ENCODE results near the gene LRRC71.
"Not testable (repeated sequence)": the region's sequence is repeated elsewhere in the genome, so short reads cannot be mapped to it uniquely, and the experiment has no call there.

LRRC71 gene

DNA sequence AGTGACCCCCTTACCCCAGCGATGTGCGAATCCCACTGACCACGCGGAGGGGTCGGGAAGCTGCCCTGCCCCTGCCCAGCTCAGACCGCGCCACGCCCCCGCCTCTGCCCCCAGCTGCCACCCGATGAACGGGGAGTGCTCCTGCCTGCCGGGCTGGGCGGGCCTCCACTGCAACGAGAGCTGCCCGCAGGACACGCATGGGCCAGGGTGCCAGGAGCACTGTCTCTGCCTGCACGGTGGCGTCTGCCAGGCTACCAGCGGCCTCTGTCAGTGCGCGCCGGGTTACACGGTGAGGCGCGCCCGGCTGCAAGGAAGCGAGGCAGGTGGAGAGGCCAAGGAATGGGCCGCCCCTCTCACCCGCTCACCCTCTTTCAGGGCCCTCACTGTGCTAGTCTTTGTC, 11.9 kb upstream of the LRRC71 start:
- DNase-seq: no peak

DNA sequence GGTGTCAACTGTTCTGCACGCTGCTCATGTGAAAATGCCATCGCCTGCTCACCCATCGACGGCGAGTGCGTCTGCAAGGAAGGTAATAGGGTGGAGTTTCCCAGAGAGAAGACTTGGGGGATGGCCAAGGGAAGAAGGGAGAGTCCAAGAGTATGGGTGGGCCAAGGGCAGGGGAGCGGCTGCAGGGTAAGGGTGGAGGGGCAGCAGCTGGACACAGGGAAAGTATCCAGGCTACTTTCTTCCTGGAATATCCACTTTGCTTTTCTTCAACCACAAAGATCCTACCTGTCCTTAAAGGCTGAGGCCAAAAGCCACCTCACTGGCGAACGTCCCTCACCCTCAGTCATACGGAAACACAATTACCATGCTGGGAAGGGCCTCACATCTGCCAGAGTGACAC, 11.5 kb upstream of the LRRC71 start:
- DNase-seq: no peak

DNA sequence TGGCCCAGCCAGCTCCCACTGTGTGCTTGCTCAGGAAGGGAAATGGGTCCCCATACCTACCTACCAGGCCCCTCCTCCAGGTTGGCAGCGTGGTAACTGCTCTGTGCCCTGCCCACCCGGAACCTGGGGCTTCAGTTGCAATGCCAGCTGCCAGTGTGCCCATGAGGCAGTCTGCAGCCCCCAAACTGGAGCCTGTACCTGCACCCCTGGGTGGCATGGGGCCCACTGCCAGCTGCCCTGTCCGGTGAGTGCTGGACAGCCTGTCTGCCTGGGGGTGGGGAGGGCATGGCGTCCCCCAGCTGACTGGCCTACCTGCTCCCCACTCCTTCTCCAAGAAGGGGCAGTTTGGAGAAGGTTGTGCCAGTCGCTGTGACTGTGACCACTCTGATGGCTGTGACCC, 10.8 kb upstream of the LRRC71 start:
- DNase-seq: no peak

DNA sequence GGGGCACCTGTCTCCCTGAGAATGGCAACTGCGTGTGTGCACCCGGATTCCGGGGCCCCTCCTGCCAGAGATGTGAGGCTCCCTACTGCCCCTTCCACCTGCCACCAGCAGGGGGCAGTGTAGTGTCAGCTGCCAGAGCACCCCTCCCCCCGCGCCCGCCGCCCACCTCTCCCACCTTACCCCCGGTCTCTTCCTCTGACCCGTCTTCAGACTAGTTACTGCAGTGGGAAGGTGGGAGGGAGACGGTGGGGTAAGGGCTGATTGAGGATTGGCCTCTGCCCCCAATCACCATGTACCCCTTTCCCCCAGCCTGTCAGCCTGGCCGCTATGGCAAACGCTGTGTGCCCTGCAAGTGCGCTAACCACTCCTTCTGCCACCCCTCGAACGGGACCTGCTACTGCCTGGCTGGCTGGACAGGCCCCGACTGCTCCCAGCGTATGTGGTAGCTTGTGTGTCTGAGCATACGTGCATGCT, 10.1 kb upstream of the LRRC71 start:
- DNase-seq: no peak

DNA sequence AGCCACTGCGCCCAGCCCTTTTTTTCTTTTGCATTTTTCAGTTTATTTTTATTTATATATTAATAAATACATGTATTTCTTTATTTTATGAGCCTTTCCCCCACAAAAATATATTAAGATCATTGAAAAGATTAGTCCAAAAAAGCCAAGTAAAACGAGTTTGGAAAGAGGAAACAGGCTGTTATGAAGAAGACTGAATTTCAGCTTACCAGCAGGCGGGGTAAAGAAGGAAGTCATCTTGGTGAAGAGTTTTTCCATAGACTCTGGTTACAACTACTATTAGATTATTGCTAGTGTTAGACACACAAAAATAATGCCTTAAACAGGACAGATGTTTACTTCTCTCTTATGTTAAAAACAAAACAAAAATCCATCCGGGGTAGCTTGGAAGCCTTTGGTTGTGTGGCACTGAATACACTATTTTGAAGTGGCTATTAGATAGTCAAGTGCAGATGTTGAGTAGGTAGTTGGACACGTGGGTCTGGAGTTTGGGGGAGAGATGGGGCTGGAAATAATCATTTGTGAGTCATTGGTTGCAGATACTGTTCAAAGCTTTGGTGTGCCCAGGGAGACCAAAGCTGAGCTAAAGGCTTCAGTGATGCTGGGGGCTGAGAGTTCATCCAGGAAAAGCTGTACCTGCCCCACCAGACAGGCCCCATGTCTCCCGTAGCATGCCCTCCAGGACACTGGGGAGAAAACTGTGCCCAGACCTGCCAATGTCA, 8.7 kb upstream of the LRRC71 start:
- DNase-seq: no peak

DNA sequence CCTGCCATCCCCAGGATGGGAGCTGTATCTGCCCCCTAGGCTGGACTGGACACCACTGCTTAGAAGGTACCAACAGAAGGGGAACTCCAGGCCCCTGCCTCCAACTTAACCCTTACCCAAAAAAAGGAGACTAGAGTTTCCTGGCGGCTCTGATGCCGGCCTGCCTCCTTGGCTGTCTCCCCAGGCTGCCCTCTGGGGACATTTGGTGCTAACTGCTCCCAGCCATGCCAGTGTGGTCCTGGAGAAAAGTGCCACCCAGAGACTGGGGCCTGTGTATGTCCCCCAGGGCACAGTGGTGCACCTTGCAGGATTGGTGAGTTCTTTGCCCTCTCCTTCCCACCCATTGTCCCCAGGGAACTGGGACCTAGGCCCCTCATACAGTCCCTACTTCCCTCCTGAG, 8.1 kb upstream of the LRRC71 start:
- DNase-seq: no peak

DNA sequence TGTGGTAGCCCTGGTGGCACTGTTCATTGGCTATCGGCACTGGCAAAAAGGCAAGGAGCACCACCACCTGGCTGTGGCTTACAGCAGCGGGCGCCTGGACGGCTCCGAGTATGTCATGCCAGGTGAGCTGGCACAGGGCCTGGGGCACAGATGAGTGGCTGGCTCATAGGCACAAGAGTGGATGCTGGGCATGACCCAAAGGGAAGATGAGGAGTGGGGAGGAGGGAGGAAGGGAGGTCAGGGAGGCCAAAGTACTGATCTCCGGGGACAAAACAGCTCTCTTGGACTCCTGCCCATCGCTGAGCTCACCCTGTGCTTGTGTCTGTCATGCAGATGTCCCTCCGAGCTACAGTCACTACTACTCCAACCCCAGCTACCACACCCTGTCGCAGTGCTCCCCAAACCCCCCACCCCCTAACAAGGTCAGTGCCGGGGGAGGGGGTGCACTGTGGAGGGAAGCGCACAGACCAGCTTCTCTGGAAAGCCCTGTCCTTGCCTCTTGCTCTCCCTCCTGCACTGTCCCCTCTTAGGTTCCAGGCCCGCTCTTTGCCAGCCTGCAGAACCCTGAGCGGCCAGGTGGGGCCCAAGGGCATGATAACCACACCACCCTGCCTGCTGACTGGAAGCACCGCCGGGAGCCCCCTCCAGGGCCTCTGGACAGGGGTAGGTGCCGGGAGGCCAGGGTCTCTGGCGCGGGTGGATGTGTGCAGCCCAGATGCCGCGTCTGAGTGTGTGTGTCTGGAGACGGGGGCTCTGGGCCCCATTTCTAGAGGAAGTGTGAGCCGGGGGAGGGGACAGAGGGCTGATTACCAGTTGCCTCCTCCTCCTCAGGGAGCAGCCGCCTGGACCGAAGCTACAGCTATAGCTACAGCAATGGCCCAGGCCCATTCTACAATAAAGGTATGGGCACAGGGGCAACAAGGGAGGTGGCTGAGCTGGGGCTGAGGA, 7.3 kb upstream of the LRRC71 start:
- no peak for DNase-seq

DNA sequence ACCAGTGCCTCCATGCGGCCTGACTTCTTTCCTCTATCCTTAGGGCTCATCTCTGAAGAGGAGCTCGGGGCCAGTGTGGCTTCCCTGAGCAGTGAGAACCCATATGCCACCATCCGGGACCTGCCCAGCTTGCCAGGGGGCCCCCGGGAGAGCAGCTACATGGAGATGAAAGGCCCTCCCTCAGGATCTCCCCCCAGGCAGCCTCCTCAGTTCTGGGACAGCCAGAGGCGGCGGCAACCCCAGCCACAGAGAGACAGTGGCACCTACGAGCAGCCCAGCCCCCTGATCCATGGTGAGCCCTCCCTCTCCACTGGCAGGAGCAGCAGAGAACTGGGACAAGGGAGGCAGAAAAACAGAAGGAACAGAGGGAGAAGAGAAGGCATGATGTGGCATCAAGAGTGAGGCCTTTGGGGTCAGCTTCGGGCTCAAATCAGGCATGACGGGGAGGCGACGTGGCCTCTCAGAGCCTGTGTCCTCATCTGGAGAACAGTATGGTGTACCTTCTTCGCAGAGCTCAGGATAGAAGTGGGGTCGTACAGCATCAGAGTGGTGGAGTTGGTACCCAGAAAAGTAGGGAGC, 6.5 kb upstream of the LRRC71 start:
- DNase-seq: no peak

DNA sequence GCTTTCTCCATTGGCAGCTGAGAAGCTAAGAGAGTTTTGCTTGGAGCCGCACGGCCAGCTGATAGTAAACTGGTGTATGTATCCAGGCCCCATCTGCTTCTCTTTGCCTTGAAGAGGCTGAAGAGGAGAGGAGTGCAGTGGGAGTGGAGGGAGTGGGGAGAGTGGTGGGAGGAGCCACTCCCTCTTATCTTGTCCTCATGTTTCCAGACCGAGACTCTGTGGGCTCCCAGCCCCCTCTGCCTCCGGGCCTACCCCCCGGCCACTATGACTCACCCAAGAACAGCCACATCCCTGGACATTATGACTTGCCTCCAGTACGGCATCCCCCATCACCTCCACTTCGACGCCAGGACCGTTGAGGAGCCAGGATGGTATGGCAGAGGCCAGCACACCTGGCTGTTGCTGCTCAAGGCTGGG, 6.0 kb upstream of the LRRC71 start:
- DNase-seq: no peak

DNA sequence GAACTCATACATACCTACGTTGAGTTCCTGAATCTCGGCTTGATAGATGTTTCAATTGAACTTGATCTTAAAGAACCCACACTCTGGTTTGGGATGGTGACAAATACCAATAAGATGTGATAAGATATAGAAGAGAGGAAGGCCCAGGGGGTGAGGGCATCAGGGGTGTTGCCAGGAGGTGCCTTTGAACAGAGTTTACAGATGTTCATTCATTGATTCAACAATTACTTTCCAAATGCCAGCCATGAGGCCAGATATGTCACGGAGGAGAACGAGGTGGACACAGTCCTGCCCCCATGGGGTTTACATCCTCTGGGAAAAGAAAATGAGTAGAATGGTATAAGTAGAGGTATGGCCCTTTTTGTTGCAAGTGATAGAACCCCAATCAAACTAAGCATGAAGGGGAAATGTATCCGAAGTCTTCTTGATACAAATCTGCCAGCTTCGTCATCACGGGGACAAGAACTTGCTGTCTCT, 659 bp downstream of the LRRC71 start:
- no peak for DNase-seq

DNA sequence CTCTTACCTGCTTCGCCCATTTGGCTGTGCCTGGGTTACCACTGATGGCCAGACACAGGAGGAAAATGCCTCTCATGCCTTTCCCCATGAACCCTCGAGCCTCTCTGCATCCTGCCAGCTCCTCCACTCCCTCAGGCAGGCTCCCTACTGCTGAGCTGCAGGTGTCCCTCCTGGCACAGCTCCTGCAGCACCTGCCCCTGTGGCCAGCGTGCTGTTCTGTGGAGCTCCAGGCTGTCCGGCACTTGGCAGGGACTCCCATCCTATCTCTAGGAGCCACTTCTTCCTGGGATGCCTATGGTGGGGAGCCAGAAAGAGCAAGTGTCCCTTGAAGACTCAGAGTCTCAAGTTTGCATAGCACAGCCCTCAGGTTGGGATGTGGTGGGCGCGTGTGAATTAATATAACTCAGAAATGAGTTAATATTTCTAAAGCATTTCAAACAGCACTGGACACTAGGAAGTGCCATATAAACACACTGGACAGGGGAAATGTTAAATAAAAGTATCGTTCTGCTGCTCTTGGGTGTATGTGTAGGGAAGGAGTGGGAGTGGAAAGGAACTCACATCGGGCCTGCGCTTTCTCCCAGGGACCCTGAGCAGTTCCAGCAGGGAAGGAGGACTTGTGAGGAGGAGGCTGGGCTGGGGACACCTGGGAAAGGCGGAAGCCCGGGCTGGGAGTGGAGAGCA, 2.7 kb downstream of the LRRC71 start:
- DNase-seq: no peak

DNA sequence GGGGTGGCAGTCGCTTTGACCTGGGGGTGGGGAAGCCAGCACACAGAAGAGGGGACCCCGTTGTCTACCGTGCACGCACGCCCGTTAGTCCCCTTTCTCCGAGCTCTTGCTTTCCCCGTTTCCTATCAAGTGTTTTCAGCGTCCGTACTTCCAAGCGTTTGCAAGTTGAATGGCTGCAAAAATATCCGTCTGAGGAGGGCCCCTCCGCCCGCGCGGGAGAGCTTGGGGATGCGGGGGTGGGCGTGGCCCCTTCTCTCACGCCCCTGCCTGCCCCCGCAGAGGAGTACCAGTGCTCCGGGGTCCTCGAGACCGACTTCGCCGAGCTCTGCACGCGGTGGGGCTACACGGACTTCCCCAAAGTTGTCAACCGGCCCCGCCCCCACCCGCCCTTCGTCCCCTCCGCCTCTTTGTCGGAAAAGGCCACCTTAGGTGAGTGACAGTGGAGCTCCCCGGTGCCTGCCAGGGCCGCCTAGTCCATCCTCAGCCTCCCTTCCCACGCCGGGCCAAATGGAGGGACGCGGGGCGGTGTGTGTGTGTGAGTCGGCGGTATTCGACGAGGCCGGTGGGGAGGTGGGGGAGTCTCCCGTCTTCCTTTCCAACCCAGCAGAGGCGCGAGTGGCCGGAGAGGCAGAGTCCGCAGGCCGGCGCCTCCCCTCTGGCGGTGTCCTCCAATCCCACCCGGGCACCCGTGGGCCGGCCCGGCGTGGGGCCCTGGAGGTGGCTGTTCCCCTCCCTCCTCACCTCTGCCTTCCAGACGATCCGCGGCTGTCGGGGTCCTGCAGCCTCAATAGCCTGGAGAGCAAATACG, 3.4 kb downstream of the LRRC71 start:
- DNase-seq: no peak

DNA sequence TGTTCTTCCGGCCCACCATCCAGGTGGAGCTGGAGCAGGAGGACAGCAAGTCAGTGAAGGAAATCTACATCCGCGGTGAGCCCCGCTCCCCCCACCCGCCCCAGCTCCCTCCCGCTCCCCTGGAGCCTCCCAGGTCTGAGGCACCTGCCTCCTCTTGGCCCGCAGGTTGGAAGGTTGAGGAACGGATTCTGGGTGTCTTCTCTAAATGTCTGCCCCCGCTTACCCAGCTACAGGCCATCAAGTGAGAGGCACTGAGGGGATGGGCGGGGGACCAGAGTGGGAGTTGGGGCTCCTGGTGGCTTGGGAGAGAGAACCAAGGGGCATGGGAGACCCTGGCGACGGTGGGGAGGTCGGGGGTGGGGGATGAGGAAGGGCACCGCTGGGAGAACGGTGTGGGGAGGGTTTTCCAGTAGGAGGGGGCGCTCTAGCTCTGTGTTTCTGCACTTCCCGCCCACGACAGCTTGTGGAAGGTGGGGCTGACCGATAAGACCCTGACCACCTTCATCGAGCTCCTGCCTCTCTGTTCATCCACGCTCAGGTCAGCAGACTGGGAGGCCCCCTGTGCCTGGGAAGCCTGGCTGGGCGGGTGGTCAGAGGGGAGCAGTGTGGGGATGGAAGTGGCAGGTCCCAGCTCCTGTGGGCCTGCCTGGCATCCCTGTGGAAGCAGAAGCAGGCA, 4.2 kb downstream of the LRRC71 start:
- DNase-seq: no peak

DNA sequence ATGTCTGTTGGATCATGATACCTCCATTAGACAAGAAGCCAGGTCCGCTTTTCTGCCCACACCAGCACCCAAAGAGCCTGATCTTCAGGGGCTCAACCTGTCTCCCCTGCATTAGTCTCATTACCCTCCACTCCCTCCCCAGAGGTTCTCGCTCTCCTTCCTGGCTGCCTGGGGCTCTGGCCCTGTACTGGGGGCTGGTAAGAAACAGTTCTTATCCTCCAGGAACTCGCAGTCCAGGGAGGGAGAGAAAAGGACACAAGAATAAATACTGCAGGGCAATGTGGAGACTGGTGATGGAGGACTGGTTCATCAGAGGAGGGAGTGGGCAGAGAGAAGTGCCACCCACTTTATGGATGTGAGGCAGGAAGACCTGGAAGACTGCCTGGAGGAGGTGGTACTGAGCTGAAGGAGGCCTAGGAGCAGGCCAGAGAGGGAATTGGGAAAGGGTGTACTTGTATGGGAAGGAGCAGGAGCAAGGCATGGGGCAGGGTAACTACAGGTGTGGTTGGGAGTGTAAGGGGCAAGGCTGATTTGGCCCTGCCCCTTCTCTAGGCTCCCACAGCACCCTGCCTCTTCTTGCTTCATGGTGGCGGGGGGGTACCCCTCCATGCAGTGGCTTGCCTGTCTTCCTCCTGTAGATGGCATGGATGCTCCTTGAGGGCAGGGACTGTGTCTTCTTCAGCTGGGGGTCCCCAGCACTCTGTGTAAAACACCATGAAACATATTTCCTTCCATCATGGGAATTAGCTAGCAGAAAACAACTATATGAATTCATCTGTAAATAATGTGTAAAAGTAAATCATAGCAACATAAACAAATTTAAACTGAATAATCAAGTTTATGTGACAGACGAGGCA, 5.0 kb downstream of the LRRC71 start:
- DNase-seq: no peak

DNA sequence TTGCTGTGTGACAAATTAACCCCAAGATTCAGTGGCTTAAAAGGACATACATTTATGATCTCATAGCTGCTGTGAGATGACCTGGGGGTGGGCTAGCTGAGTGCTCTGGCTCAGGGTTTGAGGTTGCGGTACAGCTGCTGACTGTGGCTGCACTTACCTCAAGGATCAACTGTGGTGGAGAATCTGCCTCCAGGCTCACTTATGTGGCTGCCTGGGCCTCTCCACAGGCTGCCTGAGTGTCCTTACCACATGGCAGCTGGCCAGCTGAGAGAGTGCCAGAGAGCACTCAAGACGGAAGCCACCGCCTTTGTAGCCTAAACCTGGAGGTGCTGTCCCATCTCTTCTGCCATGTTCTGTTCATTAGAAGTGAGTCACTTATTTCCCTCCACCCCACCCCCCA, 5.7 kb downstream of the LRRC71 start:
- peak; percentile 16 for DNase-seq

DNA sequence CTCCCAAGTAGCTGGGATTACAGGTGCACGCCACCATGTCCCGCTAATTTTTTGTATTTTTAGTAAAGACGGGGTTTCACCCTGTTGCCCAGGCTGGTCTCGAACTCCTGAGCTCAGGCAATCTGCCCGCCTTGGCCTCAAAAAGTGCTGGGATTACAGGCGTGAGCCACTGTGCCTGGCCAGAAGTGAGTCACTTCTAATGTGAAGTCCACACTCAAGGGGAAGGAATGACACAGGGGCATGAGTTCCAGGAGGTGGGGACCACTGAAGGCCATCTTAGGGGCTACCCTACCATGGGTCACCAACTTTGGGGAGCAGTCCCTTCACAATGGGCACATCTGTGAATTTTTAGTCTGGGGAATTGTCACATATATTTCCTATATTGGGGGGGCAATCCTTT, 6.3 kb downstream of the LRRC71 start:
- not testable (repeated sequence) for DNase-seq

DNA sequence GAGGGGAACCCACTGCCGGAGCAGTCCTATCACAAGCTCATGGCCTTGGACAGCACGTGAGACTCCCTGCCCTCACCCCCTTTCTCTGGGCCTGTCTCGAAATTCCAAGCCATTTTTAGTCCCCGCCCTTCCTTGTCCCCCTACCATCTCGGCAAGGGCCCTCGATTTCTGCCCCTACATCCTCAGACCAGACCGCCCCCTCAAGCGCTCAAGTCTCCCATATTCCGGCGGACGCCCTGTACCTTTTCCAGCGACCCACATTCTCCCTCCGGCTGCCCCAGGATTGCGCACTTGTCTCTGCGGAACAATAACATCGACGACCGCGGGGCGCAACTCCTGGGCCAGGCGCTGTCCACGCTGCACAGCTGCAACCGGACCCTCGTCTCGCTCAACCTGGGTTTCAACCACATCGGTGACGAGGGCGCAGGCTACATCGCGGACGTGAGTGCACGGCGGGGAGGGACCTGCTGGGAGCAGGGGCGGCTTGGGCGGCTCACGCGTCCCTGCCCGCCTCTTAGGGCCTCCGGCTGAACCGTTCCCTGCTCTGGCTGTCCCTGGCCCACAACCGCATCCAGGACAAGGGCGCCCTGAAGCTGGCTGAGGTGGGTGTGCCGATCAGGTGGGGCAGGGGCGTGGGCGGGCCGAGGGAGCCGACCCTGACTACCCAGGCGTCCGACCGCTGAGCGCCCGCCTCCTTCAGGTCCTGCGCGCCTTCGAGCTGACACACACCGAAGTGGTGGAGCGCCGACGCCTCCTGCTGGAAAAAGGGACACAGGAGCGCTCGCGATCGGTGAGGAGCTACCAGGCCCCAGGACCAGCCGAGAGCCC, 7.0 kb downstream of the LRRC71 start:
- peak; percentile 77 for DNase-seq

DNA sequence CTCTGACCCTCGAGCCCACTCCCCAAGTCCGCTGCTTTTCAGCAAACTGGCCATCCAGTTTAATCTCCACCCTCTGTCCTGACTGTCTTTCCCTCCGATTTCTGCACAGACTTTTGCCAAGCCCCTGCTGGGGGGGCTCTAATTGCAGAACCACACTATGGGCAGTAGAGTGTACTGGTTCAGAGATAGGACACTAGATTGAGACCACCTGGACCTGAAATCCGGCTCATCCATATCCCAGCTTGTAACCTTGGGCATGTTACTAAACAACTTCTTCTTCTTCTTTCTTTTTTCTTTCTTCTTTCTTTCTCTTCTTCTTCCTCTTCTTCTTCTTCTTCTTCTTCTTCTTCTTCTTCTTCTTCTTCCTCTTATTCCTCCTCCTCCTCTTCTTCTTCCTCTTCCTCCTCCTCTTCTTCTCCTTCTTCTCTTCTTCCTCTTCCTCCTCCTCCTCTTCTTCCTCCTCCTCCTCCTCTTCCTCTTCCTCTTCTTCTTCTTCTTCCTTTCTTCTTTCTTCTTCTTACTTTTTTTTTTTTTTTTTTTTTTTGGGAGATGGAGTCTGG, 7.7 kb downstream of the LRRC71 start:
- no peak for DNase-seq

DNA sequence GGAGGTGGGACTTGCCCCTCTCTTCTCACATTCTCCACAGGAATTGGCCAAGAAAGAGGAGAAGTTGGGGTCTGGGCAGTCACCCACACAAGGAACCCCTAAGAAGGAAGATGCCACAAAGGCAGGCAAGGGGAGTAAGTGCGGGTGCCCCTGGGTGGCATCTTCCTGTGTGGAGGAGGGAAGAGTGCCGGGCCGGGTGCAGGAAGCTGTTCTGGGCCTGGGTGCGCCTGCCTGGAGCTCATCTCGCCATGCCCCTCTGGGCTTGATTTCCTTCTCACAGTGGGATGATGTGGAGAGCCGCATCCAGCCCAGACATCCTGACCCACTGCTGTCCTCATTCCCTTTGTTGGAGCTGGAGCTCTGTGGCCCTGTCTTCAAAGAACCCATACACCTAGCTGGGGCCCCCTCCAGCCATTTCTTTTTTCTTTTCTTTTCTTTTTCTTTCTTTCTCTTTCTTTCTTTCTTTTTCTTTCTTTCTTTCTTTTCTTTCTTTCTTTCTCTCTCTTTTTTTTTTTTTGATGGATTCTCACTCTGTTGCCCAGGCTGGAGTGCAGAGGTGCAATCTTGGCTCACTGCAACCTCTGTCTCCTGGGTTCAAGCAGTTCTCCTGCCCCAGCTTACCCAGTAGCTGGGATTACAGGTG, 9.3 kb downstream of the LRRC71 start:
- DNase-seq: no peak
